Measurements from ENCODE around the gene NUDT4. TPM values are rescaled to one million over a fixed set of nuclear protein-coding genes. Genes with fewer than 3 reads are reported as not detected.
"Not testable (repeated sequence)": the region's sequence is repeated elsewhere in the genome, so short reads cannot be mapped to it uniquely, and the experiment has no call there.

Gene NUDT4
- total RNA-seq, 1 donor from 2014 or later = 77.5 TPM

DNA sequence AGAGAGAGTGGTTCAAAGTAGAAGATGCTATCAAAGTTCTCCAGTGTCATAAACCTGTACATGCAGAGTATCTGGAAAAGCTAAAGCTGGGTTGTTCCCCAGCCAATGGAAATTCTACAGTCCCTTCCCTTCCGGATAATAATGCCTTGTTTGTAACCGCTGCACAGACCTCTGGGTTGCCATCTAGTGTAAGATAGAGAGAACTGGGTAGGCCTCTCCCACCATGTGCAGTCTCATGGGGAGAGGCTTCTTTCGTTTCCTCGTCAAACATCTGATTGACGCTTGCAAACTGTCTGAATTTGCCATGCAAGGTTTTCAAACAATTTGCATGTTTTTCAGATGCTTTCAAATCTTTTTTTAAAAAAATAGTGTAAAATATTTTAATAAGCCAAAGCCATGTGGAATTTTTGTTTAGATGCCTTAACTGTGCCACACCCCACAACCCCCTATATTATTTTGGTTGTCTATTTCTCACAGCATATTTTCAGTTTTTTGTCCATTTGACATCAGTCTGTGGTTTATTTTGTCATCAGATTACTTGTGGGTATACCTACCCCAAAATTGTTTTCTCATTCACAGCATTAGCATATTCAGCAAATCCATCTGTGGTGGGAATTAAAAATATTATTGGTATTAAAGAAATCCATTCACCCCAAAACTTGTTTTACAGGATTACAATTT, 21.6 kb downstream of the NUDT4 start:
- not testable (repeated sequence) for DNase-seq (ENCODE audit: low read depth in 2 of 2)

DNA sequence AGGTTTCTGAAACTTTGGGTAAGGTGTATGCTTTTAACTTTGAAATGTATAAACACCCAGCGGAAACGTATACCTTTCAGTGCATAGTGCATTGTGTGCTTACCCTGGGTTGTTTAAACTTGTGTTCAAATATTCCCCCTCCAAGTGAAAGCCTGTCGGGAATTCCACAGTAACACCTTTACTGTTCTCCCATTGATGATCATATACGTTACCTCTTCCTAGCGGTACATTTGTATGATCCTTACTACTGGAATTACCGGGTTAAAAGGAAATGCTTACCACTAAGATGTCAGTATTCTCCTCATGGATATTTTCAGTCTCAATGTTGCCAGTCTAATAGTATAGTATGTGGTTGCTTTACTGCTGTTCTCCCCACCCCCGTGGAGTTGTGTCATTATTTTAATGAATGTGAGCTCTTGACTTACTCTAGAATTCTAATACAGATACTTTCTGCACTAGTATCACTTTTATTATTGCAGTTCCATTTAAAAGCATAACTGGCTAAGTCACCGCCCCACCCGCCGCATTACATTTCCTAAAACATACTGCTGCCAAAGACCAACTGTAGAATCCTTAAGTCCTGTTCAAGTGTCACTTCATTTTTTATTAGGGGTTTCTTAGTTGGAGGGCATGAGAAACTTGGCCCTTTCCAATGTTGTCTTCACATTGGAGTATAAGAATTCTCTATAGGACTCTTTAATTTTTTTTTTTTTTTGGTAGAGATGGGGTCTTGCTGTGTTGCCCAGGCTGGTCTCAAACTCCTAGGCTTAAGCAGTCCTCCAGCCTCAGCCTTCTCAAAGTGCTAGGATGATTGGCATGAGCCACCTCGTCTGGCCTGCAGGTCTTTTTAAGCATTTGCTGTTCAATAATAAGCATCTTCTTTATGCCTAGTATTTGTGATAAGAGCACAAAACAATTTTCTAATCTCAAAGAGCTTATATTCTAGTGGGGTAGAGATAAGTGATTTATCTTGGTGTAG, 24.9 kb downstream of the NUDT4 start:
- no peak for DNase-seq (ENCODE audit: low read depth in 2 of 2)

DNA sequence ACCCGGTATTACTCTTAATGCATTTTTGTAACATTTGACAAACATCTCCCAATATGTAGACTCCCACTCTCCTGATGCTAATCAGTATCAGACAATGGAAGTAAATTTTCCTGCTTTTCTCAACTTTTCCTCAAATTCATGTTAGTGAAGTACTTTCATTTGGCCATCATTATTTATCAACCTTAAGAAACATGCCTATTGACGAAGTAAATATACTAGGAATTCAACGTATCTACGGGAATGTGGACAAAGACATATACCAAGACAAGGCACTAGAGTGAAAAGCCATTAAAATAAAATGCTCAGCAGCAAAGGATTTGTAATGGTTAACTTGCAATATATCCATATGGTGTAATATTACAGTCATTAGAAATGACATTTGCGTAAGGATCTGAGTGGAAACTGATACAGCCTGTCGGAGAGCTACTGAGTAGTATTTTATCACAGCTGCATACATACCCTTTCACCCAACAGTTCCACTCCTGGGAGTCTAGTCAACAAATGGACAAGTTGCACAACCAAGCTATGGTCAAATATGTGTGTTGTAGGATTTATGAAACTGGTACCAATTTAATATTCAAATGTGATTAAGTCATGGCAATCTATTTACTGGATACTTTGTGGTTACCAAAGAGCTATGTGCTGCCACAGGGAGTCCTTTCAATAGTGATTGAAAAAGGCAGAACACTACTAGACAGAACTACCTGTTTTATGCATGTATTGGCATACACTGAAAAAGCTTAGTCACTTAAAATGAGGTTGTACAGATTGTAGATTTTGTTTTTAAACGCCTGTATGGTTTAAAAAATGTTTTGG, 26.5 kb downstream of the NUDT4 start:
- no peak for DNase-seq (ENCODE audit: low read depth in 2 of 2)

DNA sequence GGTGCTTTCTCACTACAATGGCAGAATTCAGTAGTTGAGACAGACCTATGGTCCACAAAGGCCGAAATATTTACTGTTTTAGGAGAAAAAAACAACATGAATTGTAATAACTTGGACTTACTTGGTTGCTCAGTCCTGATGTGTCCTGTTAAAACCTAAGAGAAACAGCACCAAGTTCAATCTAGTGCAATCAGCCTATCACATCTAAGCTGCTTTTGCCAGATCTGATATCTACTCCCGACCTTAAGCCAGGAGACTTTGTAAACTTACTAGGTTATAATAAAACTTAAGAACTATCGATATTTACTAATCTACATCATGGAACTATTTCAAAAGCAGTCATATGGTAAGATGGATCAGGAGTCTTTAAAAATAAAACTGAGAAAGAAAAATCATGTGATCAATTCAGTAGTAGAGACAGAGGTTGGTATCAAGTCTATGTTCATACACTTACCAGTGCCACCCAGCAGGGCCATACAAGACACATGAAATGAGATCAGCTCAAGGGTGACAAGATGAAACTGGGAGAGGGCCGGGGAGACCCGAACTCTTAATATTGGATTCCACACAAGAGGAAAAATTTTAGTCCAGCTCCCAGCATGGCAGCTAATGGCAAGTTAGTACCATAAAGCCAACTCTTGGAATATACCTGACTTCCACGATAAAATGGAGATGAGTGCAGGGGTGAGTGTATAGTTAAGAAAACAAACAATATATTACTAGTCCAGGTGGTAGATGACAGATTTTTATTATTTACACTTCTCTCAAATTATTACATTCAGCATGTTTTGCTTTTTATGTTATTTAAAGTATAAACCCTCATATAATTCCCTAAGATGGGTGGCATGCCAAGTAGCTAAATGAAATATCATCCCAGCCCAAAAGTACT, 27.5 kb downstream of the NUDT4 start:
- DNase-seq (ENCODE audit: low read depth in 2 of 2) = no peak

DNA sequence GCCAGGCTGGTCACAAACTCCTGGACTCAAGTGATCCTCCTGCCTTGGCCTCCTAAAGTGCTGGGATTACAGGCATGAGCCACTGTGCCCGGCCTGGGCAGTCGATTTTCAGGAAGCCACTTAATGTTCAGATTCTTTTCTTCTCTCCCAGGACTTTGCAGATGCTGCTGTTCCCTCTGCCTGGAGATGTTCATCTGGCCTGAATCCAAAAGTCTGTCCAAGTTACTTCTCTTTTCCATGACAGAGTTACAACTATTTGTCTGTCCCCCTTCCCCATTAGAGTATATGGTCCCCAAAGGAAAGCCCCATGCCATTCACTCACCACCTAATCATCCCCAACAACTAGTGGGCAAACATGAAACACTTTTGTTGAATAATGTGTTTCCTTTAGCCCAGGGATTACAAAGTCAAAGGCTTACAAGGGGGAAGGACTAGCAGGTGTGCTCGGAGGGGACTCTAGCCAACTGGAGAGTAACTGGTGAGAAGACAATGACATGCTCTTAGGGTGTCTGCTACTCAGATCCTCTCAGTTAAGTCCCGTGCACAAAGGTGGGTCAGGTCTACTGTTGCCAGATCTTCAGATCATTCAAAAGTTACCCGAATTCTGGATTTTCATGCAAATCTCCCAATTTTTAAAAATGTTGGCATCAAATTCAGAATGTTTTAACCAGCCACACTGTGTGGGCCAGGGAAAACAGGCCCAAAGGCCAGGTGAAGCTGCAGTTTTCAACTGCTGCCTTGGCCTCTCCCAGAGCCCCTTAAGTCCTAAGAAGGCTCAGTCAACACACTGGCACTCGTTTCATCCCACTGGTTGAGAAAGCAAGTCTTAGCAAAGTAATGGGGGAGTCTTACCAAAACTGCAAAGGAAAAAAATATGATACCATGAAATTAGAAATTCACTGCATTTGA, 29.6 kb downstream of the NUDT4 start:
- peak in 1 of 2 donors; percentile 48 for DNase-seq (ENCODE audit: low read depth in 2 of 2)

DNA sequence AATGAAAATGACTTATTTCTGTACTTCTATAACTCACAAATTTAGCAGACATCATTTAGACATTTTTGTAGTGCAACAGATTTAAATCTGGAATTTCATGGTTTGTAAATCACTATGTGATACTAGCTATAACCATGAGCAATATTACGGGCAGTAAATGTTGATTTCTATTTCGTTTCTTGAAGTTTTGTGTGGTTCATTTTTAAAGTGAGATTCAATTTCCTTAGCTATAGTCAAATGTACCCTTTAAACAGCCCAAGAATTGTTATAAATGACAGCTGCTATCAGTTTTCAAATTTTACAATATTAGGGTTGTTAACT, 30.2 kb downstream of the NUDT4 start:
- DNase-seq (ENCODE audit: low read depth in 2 of 2) = no peak

DNA sequence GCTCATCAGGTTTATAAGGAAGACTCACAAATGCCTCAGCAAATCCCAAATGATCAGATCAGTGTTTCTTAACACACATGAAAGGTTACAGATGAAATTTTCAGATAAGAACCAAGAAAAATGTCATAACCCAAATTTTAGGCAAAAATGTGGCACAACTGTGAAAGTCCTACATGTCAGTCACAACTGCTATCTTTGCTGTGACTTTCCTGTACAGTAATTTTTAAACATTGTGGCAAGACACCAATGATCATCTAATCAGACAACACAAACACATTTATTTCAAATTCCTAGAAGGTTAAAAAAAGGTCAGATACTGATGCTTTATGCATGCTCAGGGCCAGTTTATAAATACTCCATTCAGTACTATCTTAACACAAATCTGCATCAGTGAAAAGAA, 31.1 kb downstream of the NUDT4 start:
- DNase-seq (ENCODE audit: low read depth in 2 of 2) = peak in 1 of 2 donors; percentile 45

DNA sequence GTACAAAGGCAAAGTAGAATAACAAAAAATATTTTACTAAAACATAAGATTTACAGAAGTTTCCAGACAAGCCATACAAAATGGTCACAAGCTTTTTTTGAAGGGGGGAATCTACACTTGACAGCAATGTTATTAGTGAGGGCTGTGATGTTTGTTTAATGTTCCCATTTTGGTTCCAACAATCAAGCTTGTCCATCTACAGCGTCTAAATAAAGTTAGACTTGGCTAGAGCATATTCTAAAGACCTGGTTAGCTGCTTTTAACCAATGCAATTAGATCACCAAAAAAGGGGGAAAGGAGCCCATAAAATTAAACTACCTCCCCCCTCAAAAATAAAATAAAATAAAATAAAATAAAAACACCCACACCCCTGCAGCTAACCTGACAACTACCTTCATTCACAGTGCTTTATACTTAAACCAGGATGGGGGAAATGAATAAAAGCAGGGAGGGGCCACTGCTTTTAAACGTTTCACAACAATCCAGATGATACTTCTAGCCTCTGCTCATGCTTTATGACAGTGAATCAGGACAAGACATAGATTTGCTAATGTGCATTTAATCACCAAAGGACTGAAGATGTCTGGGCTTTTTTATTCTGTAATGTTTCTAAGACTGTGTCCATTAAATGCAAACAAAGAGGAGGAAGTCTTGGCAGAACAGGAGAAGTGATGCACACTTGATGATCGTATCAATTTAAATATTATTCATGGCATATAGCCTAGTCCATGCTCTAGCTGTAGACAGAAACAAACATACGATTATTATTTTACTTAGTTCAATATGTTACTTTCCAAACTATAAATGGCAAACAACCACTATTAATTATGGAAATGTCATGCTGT, 31.8 kb downstream of the NUDT4 start:
- not testable (repeated sequence) for DNase-seq (ENCODE audit: low read depth in 2 of 2)

DNA sequence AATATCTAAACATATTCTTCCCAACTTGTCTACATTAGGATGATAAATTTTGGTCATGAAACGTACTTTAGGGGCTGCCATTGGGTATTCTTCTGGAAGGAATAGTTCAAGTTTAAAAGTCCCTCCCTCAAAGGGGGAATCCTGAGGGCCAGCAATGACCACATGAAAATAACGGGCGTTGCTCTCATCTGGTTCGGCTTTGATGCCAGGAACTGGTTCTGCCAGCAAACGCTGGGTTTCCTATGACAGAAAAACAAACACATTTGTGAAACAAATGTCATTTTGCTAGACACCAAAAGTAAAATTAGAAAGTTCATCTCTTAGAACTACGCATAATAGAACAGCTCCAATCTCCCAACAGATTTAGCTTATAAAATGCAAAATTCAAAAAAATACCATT, 33.3 kb downstream of the NUDT4 start:
- not testable (repeated sequence) for DNase-seq (ENCODE audit: low read depth in 2 of 2)

DNA sequence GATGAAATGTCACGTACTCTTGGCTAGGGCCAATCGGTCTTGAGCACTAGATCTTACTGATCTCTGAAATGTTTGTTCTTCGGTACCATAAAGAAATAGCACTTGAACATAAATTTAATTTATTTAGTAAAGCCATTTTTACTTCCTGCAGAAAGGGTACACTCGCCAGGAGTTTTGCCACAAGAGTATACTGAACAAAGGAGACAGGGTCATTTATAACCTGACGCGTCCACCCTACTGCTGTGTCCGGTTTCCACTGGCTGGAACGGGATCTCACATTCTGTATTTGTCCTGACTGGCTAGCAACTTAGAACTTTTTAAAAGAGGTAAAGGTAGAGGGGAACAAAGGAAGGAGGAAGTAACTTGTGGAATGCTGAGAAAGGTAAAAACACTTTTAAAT, 34.7 kb downstream of the NUDT4 start:
- not testable (repeated sequence) for DNase-seq (ENCODE audit: low read depth in 2 of 2)

DNA sequence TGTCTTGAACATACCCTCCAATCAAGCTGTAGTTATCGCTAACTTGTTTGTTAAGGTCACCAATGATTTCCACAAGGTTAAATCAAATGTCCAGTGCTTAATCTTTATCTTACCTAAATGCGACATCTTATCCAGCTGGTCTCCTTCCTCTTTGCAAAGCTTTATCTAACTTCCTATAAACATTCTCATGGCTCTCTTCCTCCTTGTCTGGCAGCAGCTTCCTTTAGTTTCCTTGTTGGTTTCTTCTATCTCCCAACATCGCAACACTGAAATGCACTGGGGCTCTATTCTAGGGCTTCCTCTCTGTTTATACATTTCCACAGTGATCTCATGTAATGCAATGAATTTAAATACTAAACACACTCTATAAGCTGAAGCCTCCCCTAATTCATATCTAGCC, 35.3 kb downstream of the NUDT4 start:
- DNase-seq (ENCODE audit: low read depth in 2 of 2) = no peak

DNA sequence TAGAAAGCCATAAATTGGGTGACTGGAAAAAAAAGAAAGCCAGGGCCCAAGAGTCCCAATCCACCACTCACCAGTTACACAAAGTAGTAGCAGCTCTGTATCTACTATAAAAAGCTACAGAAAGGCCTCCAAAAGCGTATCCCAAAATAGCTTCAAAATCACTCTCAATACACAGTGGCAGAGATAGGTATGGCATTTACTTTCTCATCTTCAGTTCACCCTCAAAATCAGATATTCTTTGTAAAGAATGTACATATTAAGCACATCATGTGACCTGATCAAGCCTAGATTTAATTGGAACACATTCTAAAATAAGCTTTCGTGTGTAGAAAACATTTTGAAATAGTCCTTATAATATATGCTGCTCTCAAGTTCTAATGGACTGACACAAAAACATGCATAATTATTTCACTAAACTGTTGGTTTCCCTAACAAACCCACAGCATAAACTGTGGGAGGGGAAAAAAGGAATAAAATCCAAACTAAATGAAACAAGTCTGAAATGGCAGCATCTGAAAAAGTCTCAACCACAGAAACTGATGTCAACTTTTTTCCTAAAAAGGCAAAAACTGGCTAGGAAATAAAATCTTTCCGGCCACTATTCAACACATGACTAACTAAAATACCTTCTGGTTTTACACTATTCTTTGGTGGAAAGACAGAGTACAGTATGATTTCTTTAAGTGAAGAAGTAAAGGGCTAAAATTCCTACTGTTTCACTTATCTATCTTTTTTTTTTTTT, 38.2 kb downstream of the NUDT4 start:
- DNase-seq (ENCODE audit: low read depth in 2 of 2) = no peak

DNA sequence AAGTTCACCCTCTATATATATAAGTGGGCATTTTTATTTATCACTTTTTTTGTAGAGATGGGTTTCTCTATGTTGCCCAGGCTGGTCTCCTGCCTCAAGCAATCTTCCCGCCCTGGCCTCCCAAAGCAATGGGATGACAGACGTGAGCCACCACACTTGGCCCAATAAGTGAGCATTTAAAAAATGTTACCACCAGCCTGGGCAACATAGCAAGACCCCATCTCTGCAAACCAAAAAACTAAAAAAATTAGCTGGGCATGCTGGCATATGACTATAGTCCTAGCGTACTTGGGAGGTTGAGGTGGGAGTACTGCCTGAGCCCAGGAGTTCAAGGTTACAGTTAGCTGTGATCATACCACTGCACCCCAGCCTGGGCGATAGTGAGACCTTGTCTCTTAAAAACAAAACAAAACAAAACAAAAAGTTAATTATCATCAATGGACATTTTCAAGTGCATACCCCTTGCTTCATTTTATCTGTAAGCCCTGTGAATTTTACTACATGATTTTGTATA, 40.3 kb downstream of the NUDT4 start:
- no peak for DNase-seq (ENCODE audit: low read depth in 2 of 2)

DNA sequence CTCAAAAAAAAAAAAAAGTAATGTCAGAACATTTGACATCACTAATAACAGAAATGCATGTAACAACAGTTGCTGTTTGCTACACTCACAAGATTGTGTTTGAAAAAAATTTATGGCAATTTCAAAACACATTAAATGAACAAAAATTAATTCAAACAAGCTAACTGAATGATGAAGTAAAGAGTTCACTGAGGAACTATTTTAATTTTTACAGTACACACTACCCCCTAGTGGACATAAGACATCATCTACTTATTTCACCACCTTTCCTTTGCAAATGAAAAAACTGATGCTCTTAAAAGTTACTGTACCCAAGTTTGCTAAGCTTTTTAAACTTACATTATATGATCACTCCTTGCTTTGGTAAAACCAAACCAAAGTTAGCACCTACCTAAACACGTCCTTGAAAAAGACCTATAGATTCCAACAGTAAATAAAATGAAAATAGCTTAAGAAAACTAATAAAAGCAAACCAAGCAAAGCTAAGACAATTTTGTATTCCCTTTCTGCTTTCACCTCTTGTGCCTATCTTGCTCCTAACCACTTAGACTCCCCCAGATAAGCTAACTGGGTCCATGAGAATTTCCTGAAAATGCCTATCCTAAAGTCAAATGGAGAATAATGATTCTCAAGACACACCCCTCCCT, 41.8 kb downstream of the NUDT4 start:
- DNase-seq (ENCODE audit: low read depth in 2 of 2) = peak; percentile 67 to 78

DNA sequence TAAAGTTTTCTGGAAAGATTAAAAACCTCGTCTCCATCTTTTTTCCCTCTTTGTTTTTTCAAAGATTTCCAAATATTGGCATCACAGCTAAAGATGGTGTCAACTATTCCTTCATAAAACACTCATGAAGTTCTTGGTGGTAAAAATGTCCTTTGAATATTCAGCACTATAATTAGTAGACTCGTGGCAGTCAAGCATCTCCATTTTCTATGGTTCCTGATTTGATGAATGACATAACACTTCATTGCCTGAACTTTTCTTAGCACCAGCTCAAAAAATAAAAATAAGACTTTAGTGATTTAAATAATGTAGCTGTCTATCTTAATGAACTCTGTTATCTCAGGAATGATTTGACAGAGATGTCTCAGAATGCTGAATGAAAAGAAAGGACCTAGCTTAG, 44.3 kb downstream of the NUDT4 start:
- DNase-seq (ENCODE audit: low read depth in 2 of 2) = no peak

DNA sequence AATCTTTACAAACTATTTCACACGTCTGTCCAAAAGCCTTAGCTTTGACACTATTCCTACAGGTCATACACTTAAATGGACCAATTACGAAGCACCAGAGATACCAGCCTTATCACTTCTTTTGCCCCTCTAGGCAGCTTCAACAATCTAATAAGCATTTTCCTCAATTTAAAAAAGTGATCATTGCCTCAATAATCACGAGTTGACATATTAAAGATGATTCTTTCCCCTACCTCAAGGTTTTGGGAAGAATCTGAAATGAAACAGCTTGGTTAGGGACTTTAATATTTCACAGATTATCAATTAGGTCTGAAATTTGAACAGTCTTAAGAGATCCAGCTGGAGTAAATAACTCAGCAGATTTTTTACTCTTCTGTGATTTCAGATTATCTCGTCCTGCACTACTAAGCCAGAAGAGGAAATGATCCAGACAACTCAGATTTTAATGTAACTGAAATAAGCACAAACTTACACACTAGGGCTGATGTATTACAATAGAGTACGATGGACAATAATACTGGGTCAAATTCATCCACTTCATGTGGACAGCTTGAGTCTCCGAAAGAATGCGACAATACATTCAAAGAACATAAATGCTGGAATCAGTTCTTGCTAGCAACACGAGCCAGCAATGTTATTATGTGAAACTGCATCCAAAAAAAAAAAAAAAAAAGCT, 48.1 kb downstream of the NUDT4 start:
- no peak for DNase-seq (ENCODE audit: low read depth in 2 of 2)

DNA sequence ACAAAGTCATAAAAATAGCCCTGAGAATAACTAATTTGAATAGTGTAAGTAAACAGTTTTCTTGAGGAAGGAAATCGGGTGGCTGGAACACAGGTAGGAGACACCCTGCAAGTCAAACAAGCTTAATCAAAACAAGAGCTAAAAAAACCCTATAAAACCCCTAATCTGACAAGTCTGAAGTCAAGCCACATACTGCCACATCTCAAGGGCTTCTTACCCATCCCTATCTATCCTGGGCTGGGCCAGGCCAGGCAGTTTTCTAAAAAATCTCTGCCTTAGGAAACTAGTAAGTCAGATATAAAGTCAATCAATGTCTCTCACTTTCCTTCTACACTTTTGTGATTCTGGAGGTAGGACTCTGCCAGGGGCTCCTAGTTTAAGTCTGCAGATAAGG, 48.7 kb downstream of the NUDT4 start:
- no peak for DNase-seq (ENCODE audit: low read depth in 2 of 2)

All from dermis microvascular lymphatic vessel endothelial cell (primary cell).